ENCODE results near the gene SRCAP.

DNA sequence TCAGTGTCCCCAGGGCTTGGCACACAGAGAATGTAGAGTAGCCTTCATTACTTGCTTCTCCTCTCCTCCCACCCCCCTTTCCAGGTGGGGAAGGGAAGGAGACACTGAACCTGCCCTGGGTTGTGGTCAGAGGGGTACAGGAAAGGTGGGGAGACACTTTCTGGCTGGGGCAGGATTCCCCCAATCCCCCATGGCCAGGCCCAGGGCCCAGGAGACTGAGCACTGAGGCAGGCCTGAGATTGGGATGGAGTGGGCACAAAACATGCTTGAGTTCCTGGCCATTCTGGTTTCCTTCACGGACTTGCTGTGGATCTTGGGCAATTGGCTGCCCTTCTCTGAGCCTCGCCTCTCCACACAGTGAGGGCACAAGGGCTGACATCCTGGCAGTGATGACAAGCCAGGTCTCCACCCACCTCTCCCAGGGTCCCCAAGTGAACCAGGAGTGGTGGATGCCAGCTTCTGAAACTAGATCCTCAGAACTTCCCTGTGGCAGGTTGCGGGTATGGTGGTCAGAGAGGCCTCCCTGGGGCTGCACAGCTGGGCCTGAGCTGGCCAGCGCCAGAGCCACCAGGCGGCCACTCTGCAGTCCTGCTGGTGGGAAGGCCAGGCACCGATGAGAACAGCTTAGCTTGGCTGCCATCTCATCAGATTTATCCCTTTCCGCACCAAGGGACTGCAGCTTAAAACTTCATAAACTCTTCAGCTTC, 78.8 kb downstream of the SRCAP start:
- TF ChIP-seq CTCF (IDR thresholded peaks at IDR 0.05; ENCODE audit: low read length) = no peak
- TF ChIP-seq EZH2 (optimal IDR thresholded peaks at IDR 0.05; ENCODE audit: low read depth, low read length) = no peak
- TF ChIP-seq EZH2phosphoT487 (IDR thresholded peaks at IDR 0.05; ENCODE audit: low read length) = no peak

All from MM.1S (cell line).